GM19238 (cell line): ENCODE data around the gene MEP1B.
"Not testable (repeated sequence)": the region's sequence is repeated elsewhere in the genome, so short reads cannot be mapped to it uniquely, and the experiment has no call there.

Experiments used
- DNase-seq: peaks from one replicate; pipeline ENCODE4 v3.0.0; 2011; ENCODE audit warnings: low spot score; ENCODE audit not compliant: insufficient read length

MEP1B gene

DNA sequence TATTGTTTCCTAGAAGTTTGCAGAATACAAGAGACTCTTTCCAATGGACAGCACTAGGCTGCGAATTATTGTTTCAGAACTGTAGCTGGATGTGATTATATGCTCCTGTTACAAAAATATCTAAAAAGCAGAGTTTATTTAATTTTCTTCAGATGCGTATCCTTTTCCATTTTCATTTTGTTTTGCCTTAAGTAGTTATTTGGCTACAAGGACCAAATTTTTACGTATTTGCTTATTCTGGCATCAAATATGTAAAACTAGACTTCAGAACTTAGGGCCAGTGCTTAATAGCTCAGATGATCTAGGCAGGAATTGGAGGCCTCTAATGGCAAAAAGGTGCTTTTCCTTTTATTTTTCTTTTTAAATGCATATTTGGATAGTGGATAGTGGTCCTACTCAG lies 18.7 kb downstream of the MEP1B start:
- no peak for DNase-seq

DNA sequence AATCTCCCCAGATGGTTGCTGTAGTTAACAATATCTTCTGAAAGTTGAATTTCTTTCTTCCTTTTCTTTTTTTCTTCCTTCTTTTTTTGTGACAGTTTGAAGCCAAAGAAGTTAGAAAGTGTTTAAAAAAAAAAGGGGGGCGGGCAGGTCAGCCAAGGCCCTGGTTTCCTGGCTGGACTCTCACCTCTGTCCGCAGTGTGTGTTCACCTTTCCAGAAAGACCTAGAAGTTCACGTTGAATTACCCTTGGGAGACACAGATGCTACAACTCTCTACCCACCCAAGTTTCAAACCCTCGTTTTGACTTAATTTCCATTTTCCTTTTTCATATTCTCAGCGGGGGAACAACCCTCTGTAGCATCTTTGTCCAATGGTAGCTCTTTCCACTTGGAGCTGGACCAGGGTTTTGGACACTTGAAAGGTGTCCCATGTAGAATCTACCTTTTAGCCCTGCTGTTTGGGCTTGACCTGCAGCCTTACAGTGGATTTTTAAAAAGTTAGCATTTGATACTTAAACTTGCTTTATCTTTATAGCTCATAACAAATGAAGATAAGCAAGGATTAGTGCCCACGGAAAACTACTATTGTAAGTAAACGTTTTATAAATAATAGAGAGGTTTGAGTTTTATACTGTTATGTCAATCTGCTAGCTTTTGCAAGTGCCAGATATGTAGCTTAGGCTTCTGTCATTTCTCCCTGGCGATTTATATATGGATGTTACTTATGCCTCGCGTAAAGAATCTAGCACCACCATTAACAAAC lies 20.0 kb downstream of the MEP1B start:
- DNase-seq, result no peak

DNA sequence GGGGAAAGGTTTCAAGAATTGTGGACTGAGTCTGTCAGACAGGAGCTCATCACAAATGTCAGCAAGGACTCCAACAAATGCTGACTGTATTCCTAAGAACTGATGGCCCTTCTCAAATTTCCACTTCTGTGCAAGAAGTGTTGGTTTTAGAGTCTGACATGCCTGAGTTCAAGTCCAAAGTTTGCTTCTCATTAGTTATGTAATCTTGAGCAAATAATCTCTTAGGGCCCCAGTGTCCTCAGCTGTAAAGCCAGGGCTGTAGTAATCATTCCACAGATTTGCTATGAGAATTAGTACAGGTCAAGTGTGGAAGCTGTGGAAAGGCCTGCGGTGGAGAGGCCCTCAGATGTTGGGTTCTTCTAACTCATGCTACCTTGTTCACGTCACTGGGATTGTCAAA lies 23.9 kb downstream of the MEP1B start:
- no peak for DNase-seq

DNA sequence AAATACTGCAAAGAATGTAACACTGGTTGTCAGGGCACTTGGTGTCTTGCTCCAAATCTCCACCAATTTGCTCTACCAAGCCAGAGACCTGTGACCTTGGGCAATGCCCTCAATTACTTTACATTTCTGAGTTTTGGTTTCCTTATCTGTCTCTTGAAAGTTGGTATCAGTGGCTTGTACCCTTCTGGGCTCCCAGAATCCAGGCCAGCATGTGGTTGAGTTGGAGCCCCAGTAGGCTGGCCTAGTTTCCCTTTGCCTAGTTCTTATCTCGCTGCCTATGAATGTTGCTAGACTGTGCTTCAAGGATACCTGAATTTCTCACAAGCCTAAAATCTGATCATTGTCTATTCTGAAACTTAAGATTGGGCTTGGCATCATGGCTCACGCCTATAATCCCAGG lies 26.6 kb downstream of the MEP1B start:
- no peak for DNase-seq

DNA sequence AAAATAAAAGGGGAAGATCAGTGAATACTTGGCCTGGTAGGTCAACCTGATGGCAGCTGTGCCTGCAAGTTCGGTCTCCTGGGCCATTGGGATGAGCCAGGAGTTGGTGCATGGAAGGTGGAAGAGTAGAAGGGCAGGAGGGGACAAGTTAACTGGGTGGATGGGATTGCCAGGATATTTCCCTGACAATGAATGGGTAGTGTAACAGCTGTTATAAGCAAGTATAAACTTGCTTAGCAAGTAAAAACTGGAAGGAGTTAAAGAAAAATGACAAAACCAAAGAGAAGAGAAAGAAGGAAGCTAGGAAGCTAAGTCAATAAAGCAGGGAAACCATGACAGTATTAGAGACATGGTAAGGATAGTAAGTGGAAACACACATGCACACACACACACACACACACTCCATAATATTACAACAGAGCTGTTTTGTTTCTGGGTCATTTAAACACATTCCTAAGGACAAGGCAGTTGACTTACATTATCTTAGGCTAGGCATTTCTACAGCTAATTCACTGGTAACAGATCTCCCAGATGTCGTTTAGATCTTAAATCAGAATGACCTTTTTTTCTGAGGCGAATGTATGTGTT lies 29.7 kb downstream of the MEP1B start:
- DNase-seq, result no peak

DNA sequence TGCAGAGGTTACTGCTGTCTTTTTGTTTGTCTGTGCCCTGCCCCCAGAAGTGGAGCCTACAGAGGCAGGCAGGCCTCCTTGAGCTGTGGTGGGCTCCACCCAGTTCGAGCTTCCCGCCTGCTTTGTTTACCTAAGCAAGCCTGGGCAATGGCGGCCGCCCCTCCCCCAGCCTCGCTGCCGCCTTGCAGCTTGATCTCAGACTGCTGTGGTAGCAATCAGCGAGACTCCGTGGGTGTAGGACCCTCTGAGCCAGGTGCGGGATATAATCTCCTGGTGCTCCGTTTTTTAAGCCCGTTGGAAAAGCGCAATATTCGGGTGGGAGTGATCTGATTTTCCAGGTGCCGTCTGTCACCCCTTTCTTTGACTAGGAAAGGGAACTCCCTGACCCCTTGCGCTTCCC lies 43.5 kb downstream of the MEP1B start:
- DNase-seq, result not testable (repeated sequence)

DNA sequence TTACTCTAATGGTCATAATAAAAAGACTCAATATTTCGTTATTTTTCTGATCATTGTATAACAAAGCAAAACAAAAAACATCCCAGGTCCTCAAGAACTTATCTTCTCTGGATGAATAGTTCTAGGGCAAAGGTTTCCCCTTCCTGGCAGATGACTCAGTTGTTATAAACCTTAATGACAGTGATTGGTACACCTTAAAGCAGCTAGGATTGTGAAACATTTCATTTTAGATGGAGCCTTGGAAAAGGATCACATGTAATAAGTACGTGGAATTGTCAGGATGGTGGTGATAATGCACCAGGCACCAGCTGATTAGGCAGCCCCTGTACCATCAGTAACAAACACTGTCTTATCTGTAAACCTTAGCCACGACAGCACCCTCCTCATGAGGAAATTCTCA lies 47.2 kb downstream of the MEP1B start:
- no peak for DNase-seq

DNA sequence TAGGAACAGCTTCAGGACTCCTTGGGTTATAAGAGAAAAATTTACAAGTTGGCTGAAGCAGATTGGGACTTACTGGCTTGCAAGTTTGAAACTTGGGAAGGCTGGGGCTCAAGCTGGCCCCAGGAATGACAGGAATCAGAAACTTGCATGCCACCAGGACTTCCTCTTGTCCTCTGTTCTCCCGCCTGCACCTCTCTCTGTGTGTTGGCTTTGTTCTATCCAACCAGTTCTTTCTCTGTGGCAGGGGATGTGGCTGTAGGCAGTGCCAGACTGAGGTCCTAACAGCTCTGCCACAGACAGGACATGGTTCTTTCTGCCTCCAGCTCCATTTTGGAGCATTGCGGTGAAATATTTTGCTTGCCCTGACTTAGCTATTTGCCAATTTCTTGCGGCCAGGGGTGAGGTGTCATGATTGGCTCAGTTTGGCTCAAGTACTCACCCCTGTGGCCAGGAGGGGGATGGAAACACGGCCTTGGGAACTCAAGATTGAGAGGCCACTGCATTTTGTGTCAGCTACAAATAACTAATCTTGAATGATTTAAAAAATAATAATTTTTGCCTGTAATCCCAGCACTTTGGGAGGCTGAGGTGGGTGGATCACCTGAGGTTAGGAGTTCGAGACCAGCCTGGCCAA lies 48.9 kb downstream of the MEP1B start:
- no peak for DNase-seq

DNA sequence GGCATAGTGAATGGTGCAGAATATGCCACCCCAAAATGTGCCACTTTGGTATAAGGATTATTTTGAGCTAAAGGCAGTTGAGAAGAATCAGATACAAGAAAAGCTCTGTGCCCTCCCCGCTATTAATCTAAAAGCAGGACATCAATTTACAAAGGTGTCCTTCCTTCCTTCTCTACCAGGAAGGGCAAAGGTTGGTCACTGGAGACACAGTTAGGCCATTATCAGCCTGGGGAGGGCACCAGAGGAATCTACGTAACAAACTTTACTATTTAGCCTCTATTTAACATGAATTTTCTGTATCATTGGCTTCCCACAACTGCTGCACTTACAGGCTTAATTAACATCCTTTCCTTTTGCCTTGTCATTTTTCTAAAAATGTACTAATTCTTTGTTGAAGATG lies 52.6 kb downstream of the MEP1B start:
- DNase-seq, result no peak

DNA sequence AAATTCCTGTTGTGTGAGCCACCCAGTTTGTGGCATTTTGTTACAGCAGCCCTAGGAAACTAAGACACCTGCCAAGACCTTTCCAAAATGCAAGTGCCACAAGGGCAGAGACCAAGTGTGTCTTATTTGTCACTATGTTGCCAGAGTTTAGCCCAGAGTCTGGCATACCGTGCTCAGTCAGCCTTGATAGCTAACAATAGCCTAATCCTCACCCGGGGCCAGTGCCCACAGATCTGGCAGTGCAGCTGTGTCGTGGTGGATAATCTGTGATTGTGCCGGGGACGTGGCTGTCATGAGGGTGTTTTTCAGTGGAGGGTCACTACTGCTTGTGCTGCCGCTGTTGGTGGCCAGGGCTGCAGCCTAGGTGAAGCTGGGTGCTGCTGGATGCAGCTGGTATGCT lies 53.5 kb downstream of the MEP1B start:
- DNase-seq, result no peak

DNA sequence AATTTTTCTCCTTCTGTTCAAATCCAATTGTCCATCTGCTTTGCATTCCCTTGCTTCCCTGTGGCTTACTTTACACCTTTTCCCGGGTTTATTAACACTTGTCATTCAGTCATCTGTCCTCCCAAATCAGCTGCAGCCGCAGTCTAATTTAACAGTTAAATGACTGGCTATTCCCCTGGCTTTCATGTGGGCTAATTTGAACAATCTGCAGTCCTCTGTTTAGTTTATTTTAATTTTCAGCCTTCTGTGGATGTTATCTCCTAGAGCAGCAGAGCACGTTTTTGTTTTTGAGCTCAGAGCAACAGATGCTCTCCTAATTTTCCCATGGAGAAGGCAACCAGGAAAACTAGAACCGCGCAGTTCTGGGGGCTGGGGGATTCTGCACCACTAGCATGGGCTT lies 55.0 kb downstream of the MEP1B start:
- no peak for DNase-seq

DNA sequence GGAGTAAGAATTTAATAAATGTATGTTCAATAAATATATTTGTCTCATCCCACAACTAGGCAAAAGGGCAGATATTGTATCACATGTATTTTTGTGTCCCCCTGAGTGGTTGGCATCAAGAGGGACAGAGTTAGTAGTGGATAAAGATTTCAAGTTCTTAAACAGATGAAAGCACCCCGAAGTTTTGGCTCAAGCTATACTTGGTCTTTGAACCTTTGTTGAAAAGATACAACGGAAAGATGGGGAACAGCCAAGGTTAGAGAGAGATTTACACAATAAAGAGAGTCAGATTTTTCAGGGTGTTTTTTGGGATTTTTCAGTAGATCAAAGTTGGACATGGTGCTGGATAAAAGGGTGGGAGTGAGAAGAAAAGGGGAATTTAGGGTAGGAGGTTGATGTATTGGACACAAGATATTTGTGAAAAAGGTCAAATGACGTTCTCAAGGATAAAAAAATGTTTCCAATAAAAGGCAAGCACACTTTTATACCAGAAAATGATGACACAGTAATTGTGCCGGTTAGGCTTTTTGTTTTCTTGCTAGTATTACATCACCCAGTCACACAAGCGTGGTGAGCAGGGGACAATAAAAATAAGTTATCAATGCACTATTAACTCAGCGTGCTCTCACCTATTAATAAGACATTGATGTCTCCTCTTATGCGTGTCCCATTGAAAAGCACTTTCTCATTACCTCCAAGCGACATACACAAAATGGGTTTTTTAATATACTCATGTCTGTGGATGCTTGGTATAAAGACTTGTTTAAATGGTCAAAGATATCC lies 59.5 kb downstream of the MEP1B start:
- DNase-seq, result no peak

DNA sequence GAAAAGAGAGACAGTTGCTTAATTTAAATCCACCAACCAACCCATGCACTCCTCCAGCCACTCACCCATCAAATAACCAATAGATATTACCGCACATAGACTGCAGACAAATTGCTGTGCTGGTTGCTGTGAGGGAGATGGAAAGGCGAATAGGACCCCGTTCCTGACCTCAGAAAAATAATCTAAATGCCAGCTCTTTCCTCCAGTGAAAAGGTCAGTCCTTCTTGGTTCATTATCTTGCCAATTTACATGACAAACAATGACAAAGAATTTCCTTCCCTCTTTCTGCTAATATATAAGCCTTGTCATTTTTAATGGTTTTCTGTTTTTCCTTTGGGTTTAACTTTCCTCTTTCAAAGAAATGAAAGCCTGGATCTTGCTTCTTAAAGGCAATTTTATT lies 61.6 kb downstream of the MEP1B start:
- DNase-seq, result no peak

DNA sequence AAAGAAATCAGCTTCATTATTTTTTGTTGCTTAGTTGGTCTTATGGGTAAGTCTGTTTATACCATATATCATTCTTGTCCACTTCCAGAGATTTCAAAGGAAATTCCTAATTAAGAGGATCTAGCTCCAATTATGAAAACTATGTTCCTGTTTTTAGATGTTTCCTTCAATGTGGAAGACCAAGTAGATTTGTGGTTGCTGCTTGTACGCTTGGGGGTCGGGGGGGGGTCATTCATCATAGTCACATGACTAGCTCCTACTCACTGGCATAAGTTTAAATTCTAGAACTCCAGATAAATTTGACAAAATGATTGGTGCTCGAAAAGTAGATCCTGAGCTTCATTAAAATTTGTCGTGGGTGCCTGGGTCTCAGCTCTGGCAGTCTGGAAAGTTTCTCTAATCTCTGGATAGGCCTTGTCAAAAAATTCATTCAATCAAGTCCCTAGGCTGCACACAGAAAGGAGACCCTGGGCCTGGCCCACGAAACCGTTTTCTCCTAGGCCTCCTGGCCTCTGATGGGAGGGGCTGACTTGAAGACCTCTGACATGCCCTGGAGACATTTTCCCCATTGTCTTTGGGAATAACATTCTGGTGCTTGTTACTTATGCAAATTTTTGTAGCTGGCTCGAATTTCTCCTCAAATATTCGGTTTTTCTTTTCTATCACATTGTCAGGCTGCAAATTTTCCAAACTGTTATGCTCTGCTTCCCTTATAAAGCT lies 62.5 kb downstream of the MEP1B start:
- DNase-seq, result no peak

DNA sequence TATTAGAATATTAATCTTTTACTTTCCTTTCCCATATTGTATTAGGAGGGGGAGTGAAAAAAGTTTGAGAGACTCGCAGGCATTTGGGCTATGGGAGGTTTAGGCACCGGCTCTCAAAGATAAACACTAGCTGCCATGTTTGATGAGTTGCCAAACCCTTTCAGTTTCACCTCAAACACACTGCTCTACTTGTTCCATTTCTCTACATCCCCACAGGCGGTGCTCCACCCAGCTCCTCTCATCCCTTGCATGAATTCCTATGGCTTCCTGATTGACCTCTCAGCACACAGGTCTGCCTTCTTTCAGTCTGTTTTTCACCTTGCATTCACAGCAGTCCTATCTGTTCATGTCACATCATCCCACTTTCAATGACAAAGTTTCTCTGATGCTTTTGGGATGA lies 65.7 kb downstream of the MEP1B start:
- DNase-seq, result no peak

DNA sequence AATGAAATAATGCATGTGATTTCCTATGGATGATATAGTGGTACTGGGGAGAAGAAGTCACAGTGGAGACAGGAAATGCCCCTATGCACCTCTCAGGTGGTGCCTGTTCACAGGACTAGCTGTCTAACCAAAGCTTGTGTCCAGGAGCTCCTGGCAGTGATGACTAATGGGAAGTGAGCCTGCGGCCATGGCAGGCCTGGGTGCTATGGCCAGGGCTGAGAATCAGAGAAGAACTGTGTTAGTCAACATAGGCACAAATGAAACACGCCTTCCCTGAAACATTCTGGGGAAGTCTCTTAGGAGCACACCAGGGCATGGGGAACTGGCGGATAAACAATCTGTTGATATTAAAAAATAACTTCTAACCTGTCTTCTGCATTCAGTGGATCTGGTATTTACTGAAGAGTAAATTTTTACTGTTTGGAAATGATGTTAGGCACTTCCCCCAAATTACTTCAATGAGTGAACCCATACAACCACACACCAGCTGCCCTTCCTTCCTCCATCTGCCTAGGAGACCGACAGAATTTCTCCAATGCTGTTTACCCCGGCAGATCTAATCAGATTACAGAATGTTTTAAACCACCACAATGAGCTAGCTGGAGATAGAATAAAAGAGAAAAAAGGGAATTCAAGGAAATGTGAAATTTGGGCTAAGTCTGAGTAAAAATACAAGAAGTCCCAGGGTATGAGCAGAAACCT lies 67.4 kb downstream of the MEP1B start:
- no peak for DNase-seq

DNA sequence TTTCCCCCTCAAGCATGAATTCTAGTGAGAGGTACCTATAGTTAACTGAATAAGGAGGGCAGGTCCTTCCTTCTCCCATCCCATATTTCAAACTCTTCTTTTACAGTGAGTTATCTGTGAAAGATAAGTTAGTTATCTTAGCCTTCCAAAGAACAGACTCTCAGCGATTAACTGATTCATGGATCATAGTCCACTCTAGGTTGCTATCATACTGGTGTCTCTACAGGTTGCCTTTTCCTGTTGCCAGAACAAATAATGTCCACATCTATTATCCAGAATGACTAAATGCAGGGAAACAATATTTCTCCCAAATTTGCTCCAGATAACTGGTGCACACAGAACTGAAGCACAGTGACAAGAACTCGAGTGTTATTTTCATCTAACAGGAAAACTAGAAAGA lies 68.3 kb downstream of the MEP1B start:
- no peak for DNase-seq

DNA sequence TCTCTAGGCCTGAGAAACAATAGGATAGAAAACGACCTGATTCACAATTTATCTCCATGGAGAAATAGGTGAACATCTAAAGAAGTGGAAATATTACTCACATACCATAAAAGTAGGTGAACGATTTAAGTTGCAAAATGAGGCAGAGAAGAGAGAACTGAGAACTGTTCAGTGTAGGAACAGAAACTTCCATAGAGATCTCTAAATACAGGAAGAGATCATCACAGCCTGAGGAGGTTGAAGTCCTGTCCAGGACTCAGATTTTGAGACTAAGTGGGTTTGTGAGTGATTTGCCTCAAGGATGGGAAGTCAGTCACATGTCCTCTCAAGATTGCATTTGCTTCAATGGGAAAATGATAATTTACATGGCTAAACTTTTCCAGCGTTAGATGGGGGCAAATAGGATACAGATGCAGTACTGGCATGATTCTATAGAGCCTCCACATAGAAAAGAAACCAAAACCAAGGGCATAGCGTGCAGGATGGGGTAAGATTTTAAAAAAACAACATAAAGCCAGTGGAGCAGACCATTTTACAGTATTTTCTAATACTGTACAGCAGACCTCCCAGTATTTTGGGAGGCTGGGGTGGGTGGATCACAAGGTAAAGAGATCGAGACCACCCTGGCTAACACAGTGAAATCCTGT lies 68.8 kb downstream of the MEP1B start:
- no peak for DNase-seq

DNA sequence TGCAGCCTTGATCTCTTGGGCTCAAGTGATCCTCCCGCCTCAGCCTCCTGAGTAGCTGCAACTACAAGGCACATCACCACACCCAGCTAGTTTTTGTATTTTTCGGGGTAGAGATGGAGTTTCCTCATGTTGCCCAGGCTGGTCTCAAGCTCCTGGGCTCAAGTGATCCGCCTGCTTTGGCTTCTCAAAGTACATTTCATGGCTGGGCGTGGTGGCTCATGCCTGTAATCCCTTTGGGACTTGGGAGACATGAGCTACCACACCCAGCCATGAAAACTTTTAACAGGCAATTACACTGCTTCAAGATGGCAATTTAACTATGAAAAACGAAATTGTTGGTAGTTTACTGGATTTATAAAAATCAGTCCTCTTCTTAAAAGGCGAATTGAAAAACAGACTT lies 69.7 kb downstream of the MEP1B start:
- DNase-seq, result no peak

DNA sequence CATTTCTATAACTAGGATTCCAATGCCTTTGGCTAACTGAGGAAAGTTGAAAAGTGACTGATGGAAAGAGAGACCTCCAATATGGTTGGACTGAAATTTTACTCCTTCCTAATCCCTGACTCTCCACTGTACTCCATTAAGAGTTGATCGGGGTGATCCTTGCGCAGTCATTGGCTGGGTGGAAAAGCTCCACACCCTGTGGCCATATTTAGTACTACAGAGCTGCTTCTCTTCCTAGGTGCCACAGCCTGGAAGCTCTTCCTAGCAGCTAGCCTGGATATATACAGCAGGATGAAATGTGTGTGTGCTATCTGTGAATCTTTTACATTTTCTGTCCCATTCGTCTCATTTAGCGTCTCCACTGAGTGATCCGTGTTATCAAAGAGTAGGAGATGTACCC lies 71.2 kb downstream of the MEP1B start:
- no peak for DNase-seq
